ENCODE measurements around the gene STAG3.
"Not testable (repeated sequence)": the region's sequence is repeated elsewhere in the genome, so short reads cannot be mapped to it uniquely, and the experiment has no call there.

The STAG3 gene

GRCh38 chr7:100243385-100243784 lies 65.7 kb downstream of the STAG3 start:
- in situ Hi-C loops (cut with MboI; ENCODE audit: low sequenced_read_pairs), result not testable (repeated sequence)

GRCh38 chr7:100244988-100245605 lies 67.4 kb downstream of the STAG3 start:
- in situ Hi-C loops (cut with MboI; ENCODE audit: low sequenced_read_pairs), result not testable (repeated sequence)

DNA sequence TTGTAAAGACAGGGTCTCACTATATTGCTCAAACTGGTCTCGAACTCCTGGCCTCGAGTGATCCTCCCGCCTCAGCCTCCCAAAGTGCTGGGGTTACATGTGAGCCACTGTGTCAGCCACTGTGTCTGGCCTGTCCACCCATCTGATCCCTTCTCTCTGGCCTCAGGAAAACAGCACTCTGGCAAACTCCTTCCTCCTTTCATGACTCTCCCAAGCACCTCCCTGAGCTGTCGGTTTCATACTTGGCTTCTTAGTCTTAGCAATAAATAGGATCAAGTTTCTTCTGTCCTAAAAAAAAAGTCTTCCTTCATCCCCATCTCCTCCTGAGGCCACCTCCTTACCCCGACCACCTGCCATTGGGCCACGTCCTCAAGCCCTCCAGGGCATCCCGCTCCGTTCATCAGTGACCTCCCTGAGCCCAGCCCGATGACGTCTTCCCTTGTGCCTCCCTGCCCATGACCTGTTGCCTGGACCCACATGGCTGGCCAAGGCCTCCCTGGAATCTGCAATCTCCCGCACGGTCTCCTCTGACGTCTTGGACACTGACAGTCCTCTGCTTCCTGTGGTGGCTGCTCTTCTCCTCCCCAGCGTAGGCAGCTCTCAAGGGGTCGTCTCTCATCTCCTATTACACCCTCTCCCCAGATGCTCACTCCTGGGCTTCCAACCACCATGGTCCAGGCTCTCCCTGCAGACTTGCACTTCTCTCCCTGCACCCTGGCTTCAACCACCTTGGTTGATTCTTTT lies 68.6 kb downstream of the STAG3 start:
- in situ Hi-C loops (cut with MboI; ENCODE audit: low sequenced_read_pairs), result not testable (repeated sequence)

DNA sequence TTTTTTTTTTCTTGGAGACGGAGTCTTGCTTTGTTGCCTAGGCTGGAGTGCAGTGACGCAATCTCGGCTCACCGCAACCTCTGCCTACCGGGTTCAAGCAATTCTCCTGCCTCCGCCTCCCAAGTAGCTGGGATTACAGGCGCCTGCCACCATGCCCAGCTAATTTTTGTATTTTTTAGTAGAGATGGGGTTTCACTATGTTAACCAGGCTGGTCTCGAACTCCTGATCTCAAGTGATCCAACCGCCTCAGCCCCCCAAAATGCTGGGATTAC lies 69.1 kb downstream of the STAG3 start:
- in situ Hi-C loops (cut with MboI; ENCODE audit: low sequenced_read_pairs), result not testable (repeated sequence)

DNA sequence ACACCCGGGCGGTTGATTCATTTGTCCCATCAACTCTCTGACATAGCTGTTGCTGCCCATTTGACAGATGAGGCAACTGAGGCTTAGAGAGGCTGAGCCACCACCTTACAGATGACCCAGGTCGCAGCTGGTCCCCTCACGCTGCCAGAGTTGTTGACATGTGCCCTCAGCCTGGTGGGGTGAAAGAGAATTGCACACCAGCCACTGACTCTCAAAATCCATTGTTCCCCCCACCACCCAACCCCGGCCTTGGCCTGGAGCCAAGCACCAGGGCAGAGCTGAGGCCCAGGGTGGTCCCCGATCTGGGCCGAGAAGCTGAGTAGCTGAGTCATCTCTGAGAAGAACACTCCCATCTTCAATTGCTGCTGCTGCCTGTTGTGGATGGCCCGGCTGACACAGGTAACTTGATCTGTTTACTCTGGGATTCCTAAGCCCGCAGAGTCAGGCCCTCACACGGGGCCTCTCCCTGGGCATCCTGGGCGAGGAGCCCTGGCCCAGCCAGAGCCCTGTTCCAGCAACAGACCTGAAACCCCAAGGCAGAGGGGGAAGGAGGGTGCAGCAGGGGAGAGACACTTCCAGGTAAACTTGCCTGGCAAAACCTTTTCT lies 69.5 kb downstream of the STAG3 start:
- in situ Hi-C loops (cut with MboI; ENCODE audit: low sequenced_read_pairs), result no loop called here

GRCh38 chr7:100248483-100248882 lies 70.8 kb downstream of the STAG3 start:
- in situ Hi-C loops (cut with MboI; ENCODE audit: low sequenced_read_pairs), result no loop called here

DNA sequence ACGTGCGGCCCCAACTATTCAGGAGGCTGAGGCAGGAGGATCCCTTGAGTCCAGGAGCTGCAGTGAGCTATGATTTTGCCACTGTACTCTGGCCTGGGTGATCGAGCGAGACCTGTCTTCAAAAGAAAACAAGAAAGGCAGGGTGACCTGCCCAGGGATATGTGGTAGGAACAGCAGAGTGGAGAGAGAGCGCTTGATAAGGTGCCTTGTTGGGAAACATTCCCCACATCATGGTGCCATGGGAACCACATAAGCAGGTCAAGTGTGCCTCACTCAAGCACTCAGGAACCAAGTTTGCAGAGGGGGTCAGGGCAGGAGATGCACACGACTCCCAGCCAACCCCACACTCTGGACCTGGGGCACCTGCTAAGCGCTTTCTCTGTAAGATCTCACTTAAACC lies 79.3 kb downstream of the STAG3 start:
- in situ Hi-C loops (cut with MboI; ENCODE audit: low sequenced_read_pairs), result no loop called here

- in situ Hi-C loops (cut with MboI; ENCODE audit: low sequenced_read_pairs), result not testable (repeated sequence)
These were observed 82.3 kb downstream of the STAG3 start for GRCh38 chr7:100259984-100260383.

GRCh38 chr7:100262896-100263295 lies 85.2 kb downstream of the STAG3 start:
- in situ Hi-C loops (cut with MboI; ENCODE audit: low sequenced_read_pairs), result not testable (repeated sequence)
